HL-60 (cell line): Measurements from ENCODE around the gene ZCWPW1.
"Not testable (repeated sequence)": the region's sequence is repeated elsewhere in the genome, so short reads cannot be mapped to it uniquely, and the experiment has no call there.

Source experiments
- DNase-seq, 2 experiments: peaks; one replicate each; pipeline ENCODE4 v3.0.0-alpha.2; 2010 to 2020; ENCODE audit warnings: low read depth in 1 of 2, low spot score in 1 of 2
- H3K27ac ChIP-seq: fragments of 250-450 bp; sonication (Bioruptor Pico); replicated peaks from 2 replicates; pipeline ENCODE4 v1.5.1; 2020; ENCODE audit warnings: mild to moderate bottlenecking, moderate library complexity
- H3K27me3 ChIP-seq: fragments of 250-450 bp; sonication (Bioruptor Pico); 2 replicates; pipeline ENCODE4 v1.5.1; 2021; ENCODE audit warnings: mild to moderate bottlenecking, moderate library complexity; ENCODE audit not compliant: insufficient read depth, poor library complexity, severe bottlenecking
- H3K4me3 ChIP-seq: replicated peaks from 2 replicates; pipeline ENCODE4 v1.5.1; 2011; ENCODE audit warnings: mild to moderate bottlenecking, control low read depth, low read length; ENCODE audit not compliant: insufficient read depth
- CTCF ChIP-seq: IDR thresholded peaks from one replicate; pipeline ENCODE4 v1.5.1; 2011; ENCODE audit warnings: low read length, control low read depth, inconsistent platforms; ENCODE audit not compliant: insufficient read depth
- GABPA ChIP-seq: IDR thresholded peaks from 2 replicates; pipeline ENCODE4 v1.6.1; 2012; ENCODE audit warnings: low read depth
- POLR2AphosphoS5 ChIP-seq: IDR thresholded peaks from 2 replicates; pipeline ENCODE4 v1.6.1; 2012; ENCODE audit warnings: low read depth
- REST ChIP-seq: IDR thresholded peaks from 2 replicates; pipeline ENCODE4 v1.6.1; 2012; ENCODE audit warnings: low read depth; ENCODE audit not compliant: insufficient replicate concordance
- SPI1 ChIP-seq: IDR thresholded peaks from 2 replicates; pipeline ENCODE4 v1.6.1; 2012; ENCODE audit warnings: low read depth, mild to moderate bottlenecking, borderline replicate concordance

Gene ZCWPW1

GRCh38 chr7:100380196-100380595, 48.3 kb downstream of the ZCWPW1 start:
- Histone ChIP-seq H3K27ac (peak overlapping the region; percentile 71), H3K27me3 (no peaks in the 10 kb centered on the region), H3K4me3 (no peak overlapping the region)
- DNase-seq = peak in 1 of 2 experiments; percentile 23
- TF ChIP-seq GABPA (no peak), SPI1 (peak; percentile 51; the same call in 1 of the 2 replicates)

DNA sequence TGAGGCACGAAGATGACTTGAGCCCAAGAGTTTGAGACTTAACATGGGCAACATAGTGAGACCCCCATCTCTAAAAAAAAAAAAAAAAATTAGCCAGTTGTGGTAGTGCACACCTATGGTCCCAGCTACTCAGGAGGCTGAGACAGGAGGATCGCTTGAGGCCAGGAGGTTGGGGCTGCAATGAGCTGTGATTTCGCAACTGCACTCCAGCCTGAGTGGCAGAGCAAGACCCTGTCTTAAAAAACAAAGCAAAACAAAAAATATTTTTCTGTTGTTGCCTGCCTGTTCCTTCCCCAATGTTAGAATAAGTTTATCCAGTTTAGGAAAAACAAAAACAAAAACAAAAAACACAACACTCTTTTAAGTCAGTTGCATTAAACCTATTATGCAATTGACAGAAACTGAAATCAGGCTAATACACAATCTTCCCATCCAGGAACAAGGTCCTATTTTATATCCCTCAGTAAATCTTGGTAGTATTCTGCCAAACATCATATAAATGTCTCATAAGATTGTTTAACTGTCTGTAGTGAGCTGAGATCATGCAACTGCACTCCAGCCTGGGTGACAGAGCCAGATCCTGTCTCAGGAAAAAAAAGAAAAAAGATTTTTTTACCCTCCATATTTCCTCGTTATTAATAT, 50.3 kb downstream of the ZCWPW1 start:
- no peaks in the 10 kb centered on the region for H3K27me3 ChIP-seq
- no peak overlapping the region for H3K27ac ChIP-seq
- no peak for DNase-seq
- H3K4me3 ChIP-seq = no peak overlapping the region
- TF ChIP-seq POLR2AphosphoS5 (no peak), GABPA (no peak), SPI1 (no peak), CTCF (no peak), REST (no peak)

GRCh38 chr7:100376066-100376465, 52.4 kb downstream of the ZCWPW1 start:
- no peak for TF ChIP-seq REST
- no peak for TF ChIP-seq SPI1
- no peak for TF ChIP-seq POLR2AphosphoS5
- TF ChIP-seq CTCF = no peak
- no peak for TF ChIP-seq GABPA
- H3K4me3 ChIP-seq = no peak overlapping the region
- DNase-seq = no peak
- H3K27me3 ChIP-seq = no peaks in the 10 kb centered on the region
- H3K27ac ChIP-seq = no peak overlapping the region

- Histone ChIP-seq H3K27me3 (no peaks in the 10 kb centered on the region), H3K27ac (no peak overlapping the region), H3K4me3 (peak overlapping the region; percentile 33)
- no peak for DNase-seq
- TF ChIP-seq GABPA (no peak), REST (no peak), SPI1 (no peak), POLR2AphosphoS5 (no peak), CTCF (no peak)
Observed at GRCh38 chr7:100374601-100375000, 53.9 kb downstream of the ZCWPW1 start.

DNA sequence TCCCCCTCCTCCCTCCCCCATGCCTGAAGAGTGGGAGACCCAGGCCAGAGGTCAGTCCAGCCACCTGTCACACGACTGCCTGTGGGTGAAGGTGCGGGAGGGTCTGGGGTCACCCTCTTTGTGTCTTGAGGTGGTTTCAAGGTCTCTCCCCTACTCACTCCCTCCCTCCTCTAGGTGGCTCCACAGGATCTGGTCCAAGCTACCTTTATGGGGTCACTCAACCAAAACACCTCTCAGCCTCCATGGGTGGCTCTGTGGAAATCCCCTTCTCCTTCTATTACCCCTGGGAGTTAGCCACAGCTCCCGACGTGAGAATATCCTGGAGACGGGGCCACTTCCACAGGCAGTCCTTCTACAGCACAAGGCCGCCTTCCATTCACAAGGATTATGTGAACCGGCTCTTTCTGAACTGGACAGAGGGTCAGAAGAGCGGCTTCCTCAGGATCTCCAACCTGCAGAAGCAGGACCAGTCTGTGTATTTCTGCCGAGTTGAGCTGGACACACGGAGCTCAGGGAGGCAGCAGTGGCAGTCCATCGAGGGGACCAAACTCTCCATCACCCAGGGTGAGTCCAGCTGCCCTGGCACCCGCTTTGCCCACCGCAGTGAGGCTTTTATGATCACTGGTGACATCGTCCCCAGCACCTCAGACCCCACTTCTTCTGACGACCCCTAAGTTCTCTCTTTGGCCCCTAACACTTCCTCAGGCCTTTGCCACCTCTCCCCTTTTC, 54.5 kb downstream of the ZCWPW1 start:
- peak overlapping the region; percentile 88 for H3K27ac ChIP-seq

More for the DNA sequence above, 54.5 kb downstream of the ZCWPW1 start:
- not testable (repeated sequence) for H3K27me3 ChIP-seq, DNase-seq
- H3K4me3 ChIP-seq = peak overlapping the region; percentile 33
